ENCODE measurements around the gene NTRK2.

NTRK2 gene

DNA sequence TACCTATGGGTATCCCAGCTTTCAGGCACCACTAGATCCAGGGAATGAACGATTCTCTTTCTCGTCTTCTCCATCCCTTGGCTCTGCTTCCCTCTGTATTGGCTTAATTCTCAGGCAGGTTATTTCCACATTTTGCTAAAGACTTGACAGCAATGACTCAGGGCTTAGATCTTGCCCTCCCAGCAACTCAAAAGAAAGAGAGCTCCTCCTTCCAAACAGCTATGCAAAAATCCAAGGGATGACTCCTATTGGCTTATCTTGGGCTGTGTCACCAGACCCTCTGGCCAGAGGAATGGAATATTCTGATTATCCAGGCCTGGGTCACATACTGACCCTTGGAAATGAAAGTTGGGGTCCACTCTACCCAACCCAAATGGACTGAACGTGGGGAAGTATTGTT lies 270.2 kb downstream of the NTRK2 start:
- no peak for DNase-seq (ENCODE audit: low spot score)

DNA sequence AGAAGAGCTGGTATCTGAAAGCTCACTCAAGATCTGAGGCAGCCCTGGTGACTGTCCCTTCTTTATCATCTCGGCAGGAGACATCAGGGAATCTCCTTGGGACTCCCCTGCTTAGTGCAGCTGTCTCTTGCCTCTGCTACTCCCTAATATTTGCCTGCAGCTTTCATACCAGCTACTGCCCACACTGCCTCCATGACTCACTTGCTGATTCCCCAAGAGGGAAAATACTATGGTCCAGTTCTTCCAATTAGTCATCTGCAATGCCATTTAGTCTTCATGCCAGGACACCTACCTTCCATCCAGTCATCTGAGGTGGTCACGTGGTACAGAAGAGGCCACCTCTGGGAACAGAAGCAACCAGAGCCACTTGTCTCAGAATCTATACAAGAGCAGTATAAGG lies 270.8 kb downstream of the NTRK2 start:
- DNase-seq (ENCODE audit: low spot score): no peak

DNA sequence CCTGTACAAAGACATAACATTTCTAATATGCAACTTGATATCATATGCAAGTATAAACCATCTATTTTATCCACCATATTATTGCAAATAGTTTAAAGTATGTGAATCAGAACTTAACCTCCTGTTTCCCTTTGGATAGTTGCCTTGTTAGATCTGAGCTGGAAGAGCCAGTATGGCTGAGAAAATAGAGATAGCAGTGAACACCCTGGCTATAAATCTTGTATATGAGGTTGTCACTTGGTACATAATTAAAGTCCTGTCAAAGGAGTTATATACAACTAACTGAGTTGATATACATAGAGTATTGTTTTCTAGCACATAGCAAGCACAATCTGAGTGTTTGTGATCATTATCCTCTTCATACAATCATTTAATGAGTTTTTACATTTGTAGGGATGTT lies 272.3 kb downstream of the NTRK2 start:
- DNase-seq (ENCODE audit: low spot score): no peak

GRCh38 chr9:84943482-84944050 lies 274.0 kb downstream of the NTRK2 start:
- DNase-seq (ENCODE audit: low spot score): no peak

DNA sequence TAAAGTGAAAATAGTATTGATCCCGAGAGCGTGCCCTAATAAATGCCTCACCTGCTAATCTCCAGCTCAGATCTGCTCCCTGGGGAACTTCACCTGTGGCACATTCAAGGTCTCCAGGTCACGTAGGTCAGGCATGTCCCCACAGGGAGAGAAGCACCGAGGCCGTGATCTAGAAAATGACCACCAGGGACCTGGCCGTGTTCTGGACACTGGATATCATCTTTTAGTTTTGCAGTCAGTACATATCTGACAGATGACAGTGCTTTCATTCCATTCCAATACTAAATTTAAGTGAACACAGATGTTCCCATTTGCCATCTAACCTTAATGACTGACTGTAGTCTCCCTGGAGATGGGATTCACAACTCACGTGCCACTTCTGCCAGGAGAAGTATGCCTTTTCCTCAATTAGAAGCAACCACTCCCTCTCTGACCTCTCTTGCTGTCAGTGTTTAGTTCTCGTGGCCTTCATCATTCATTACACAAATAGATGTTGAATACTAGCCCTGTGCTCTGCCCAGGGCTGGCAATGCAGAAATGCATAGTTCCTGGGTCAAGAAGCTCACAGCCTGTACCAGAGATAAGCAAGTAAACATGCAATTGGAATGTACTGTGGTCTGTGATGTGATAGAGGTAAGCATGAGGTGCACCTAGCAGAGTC lies 276.5 kb downstream of the NTRK2 start:
- no peak for DNase-seq (ENCODE audit: low spot score)

DNA sequence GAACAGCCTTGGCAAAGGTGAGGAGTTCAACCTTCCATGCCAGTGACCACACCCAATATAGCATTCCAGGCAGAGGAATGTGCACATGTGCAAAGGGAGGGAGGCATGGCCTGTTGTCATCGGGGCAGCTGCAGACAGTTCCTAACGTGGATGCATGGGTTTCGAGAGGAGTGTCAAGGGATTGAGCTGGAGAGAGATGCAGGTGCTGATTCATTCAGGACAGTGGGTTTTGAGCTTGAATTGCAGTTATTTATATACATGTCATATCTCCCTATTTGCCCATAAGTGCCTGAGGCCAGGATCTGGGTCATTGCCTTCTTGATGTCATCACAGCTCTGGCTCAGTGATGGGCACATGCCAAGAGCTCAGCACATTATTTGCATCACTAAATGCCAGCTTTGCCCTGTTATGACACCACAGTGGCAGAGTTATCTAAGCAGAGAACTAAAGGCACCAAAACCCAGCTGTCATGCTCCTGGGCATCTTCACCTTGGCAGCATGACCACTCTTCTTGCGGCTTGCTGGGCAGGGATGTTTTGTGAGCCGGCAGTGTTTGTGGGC lies 278.0 kb downstream of the NTRK2 start:
- DNase-seq (ENCODE audit: low spot score): no peak

DNA sequence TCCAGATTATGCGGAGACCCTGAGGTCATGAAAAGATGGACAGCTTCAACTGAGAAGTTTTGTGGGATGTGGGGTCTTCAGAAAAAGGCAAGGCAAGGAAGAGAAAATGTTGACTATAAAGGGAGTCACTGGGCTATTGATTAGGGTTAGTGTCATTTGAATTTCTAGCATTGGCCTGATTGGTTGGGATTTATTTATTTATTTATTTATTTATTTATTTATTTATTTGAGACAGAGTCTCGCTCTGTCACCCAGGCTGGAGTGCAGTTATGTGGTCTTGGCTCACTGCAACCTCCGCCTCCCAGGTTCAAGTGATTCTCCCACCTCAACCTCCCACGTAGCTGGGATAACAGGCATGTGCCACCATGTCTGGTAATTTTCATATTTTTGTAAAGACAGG lies 279.7 kb downstream of the NTRK2 start:
- no peak for DNase-seq (ENCODE audit: low spot score)

- DNase-seq (ENCODE audit: low spot score): no peak
Observed at GRCh38 chr9:84949971-84950370, 280.4 kb downstream of the NTRK2 start.

GRCh38 chr9:84950879-84951811 lies 281.6 kb downstream of the NTRK2 start:
- DNase-seq (ENCODE audit: low spot score): no peak

DNA sequence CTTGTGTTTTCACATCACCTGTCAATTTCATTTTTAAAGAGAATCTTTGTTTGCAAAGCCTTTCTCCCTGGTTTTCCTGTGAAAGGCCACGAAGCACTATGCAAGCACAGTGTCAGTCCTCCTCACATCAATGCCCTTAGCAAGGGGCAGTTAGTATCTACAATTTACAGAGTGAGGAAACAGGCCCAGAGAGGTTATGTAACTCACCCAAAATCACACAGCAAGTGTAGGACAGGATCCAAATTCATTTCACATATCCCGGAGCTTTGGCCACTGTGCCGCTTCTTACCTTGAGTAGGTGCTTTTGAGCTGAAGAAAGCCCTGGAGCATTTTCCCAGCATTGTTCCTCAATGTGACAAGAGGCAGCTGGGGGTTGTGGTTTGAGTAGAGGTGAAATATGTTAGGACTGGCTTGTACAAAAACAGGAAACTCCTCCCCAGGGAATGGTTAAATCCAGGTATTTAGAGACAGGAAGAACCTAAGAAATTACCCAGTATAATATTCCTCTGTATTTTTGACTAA lies 283.8 kb downstream of the NTRK2 start:
- no peak for DNase-seq (ENCODE audit: low spot score)

DNA sequence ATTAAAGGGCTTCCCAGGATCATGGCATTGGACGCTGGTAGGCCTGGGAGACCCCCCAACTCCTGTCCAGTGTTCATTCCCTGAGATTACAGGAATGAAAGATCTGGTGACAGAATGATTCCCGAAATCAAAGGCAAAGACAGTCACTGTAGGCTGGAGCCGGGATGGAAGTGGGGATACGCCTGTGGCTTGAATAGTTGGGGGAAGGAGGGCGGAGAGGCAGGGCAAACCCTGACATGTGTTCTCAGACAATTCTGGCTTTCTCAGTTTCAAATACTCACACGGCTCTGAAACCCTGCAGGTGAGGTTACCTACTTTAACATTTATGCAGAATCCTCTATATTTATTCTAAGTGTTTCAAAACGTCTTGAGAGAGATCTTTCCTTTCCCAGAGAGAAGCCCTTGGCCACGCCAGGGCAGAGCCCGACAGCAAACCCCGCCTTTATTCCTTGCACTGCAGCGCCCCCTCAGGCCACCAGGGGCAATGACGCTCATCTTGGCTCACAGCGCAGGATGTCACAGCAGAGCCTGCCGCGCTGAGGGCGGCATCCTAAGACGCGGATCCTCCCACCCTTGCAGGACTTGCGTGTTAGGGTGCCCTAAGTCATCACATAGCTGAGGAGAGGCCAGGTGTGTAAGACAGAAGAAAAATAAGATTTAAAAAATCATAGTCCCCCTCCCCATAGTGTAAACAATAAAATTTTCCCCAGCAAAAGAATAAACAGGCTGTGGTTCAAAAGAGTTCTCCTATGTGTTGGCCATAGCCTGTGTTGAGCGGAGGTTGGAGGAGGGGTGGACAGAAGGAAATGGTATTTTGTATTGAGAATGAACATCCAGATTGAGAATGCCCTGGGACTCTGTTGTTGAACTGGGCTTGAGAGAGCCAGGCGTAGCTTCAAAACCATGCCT lies 284.5 kb downstream of the NTRK2 start:
- peak; percentile 79 for DNase-seq (ENCODE audit: low spot score)

DNA sequence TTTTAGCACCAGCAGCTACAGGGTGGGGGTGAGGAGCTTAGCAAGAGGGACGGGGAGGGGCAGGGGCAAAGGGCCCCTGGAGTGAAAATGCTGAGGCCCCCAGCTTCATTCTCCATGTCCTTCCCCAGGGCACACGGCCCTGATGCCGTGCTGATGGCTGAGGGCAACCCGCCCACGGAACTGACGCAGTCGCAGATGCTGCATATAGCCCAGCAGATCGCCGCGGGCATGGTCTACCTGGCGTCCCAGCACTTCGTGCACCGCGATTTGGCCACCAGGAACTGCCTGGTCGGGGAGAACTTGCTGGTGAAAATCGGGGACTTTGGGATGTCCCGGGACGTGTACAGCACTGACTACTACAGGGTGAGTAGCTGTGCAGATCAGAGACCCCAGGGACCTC lies 285.6 kb downstream of the NTRK2 start:
- no peak for DNase-seq (ENCODE audit: low spot score)

DNA sequence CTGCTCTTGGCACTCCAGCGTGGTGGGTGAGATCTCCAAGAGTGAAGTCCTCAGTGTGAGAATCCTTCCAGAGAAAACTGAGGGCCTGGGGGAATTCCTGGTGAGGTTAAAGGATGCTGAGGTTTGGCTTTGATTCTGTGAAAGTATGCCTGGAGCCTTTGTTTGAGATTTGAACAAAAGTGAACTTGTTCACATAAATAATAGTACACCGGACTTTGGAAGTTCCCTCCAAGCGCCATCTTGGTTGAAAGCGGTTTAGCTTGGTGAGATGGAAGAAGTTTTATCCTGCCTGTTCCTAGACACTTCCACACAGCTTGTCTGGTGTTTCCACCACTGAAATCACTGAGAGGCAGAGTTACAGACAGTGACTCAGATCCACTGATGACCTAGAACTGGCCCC lies 286.4 kb downstream of the NTRK2 start:
- no peak for DNase-seq (ENCODE audit: low spot score)

DNA sequence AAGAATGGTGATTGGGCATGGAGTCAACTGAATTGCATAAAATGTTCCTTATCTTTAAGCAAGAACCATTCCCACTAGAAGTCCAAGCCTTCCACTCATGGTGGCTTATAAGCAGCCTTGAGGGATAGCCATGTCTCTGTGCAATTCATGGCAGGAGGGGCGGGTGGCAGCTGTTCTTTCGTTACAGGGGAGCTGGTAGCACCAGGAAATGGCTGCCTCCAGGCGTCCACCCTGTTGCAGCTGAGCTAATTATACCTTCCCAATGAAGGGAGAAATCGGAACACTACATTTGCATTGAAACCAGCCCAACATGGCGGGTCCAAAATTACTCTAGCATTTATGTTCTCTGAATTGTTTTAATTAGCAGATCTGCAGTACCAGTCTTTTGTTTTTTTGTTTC lies 289.8 kb downstream of the NTRK2 start:
- DNase-seq (ENCODE audit: low spot score): no peak

DNA sequence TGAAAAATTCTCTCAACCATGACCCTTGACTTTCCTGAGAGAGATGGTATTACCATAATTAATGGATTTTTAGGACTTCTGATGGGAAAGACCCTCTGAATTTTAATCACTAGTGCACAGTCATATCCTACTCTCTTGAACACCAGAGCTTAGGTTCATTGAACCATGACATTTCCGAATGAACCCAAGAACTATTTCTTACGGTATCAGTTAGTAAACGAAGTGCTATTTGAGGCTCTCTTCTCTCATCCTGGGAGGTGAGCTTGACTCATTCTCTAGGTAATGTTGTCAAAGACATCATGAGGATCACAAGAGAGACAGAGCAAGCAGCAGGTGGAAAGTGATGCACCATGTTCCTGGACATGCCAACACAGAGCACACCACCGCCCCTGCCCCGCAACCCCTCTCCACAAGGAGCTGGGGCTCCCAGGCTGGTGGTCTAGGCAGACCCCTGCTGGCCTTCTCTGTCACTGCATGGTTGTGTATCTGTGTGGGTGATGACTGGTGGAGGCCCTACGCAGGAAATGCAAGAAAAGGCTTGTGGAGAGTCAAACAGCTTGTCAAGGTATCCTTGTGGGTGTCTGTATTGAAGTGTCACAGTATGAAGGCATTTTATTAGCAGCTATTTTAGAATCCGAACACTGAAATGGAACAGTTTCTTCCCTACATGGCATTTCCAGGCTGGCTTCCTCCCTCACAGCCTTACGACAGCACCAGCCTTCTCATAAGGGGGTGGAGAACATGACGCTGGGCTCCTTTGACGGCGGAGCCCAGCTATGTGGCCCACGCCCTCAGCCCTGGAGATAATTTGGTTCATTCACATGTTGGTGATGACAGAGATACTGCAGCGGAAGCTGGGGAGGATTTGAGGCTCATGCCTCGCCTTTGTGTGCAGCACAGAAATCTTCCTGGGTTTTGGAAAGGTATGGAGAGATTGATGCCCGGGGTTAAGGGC lies 297.6 kb downstream of the NTRK2 start:
- no peak for DNase-seq (ENCODE audit: low spot score)

DNA sequence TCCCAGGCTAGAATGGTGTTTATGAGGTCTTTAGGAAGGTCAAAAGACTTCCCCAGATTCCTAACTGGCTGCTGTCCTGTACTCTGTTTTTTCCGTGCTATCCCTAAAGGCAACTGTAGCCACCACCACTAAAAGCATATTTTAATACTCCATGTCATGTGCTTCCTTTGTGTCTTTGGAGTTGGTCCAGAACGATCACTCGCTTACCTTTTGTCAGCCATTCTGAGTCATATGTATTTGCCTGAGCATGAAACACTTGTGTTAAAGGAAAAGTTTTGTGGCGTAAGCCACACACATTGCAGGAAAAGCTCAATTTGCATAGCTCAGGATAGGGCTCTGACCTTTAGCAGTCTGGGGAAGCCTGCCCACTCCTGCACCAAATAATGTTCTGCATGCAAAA lies 299.6 kb downstream of the NTRK2 start:
- no peak for DNase-seq (ENCODE audit: low spot score)

- DNase-seq (ENCODE audit: low spot score): no peak
Observed at GRCh38 chr9:84969736-84970135, 300.2 kb downstream of the NTRK2 start.

DNA sequence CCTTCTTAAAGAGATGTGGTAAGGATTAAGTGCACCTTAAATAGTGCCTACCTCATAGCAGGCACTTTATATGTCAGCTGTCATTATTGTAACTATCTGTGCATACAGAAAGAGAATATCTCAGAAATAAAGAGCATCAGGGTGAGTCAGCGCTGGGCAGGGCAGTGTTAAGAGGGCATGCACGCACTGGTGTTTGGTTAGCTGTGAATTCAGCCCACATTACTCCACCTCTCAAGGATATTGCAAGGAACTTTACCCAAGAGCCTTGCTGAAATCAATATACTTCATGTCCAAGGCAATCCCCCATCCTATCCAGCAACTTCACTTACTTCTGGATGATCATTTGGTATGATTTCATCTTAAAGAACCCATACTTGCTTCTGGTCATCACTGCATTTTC lies 300.9 kb downstream of the NTRK2 start:
- no peak for DNase-seq (ENCODE audit: low spot score)

DNA sequence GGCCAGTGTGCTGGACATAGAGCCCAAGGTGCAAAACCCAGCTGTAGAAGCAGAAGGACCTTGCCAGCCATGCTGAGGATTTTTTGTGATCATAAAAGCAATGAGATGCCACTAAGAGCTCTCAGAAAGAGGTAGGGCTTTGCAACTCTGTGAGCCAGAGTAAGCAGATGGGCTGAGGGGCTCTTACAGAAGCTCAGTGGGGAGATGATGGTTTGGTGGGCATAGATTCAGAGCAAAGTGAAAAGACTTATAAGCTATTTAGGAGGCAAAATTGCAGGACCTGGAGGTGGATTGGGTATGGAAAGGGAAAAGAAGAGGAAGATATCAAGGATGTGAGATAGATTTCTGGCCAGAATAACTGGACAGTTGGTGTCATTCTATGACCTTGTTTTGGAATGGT lies 302.0 kb downstream of the NTRK2 start:
- DNase-seq (ENCODE audit: low spot score): no peak

GRCh38 chr9:84974258-84974657 lies 304.7 kb downstream of the NTRK2 start:
- DNase-seq (ENCODE audit: low spot score): no peak
